ENCODE data around the gene TANK. TPM values are rescaled to one million over a fixed set of nuclear protein-coding genes. Genes with fewer than 3 reads are reported as not detected.
"Not testable (repeated sequence)": the region's sequence is repeated elsewhere in the genome, so short reads cannot be mapped to it uniquely, and the experiment has no call there.

The TANK gene
- total RNA-seq, 1 experiment from 2014 or later, result 85.4 TPM

DNA sequence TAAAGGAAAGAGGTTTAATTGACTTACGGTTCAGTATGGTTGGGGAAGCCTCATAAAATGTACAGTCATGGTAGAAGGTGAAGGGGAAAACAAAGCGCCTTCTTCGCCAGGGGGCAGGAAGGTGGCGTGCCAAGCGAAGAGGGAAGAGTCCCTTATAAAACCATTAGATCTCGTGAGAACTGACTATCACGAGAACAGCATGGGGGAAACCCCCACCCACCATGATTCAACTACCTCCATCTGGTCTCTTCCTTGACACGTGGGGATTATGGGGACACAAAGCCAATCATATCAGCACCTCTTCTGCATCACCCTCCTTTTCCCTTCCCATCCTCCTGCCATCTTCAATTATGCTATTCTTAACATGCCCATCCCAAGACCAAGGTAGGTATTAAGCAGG, 29.9 kb upstream of the TANK start:
- Mint-ChIP-seq H3K4me3 (ENCODE audit: low read depth, unreplicated experiment) (no peak overlapping the region), H3K4me1 (ENCODE audit: low read depth, unreplicated experiment) (peaks cover 68% of the 10 kb centered on the region), H3K27ac (ENCODE audit: unreplicated experiment) (no peak overlapping the region), H3K9me3 (ENCODE audit: low read depth, unreplicated experiment) (no peaks in the 10 kb centered on the region), H3K36me3 (ENCODE audit: insufficient read depth, unreplicated experiment) (peaks cover 3% of the 10 kb centered on the region), H3K27me3 (ENCODE audit: unreplicated experiment) (no peaks in the 10 kb centered on the region)
- DNase-seq, result no peak
- CTCF ChIA-PET, result no interaction called here
- no TSS peak for BruUV-seq (replicated peaks)
- intact Hi-C loops (cut with micrococcal nuclease; ENCODE audit: unreplicated experiment), result no loop called here
- no peak for TF ChIP-seq CTCF (IDR thresholded peaks at IDR 0.05; ENCODE audit: unreplicated experiment)

DNA sequence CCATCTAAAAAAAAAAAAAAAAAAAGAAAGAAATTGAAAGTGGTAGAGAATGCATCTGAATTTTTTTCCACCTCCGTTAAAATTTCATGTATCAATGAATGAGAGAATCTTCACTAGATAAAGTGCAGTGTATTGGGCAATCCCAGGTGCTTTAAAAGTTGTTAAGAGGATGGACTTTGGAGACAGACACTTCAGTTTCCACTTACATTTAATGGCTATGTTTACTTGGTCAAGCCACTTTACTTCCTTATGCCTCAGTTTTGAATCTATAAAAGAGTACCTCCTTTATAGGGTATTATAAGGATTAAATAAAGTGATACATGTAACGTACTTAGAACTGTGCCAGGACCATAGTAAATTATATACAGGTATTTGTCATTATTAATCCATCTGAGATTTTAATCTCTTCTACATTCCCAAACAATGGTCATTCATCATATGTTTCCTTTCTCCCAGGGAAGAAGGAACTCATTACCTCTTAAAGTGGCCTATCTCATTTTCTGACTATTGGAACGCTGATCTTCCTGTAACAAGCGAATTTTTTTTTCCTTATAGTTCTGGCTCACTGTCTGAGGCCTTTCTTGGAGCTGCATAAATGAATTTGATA, 29.1 kb upstream of the TANK start:
- H3K4me1 Mint-ChIP-seq (ENCODE audit: low read depth, unreplicated experiment), result peaks cover 63% of the 10 kb centered on the region
- intact Hi-C loops (cut with micrococcal nuclease; ENCODE audit: unreplicated experiment), result no loop called here
- H3K27me3 Mint-ChIP-seq (ENCODE audit: unreplicated experiment), result no peaks in the 10 kb centered on the region
- H3K9me3 Mint-ChIP-seq (ENCODE audit: low read depth, unreplicated experiment), result no peaks in the 10 kb centered on the region
- no peak overlapping the region for H3K4me3 Mint-ChIP-seq (ENCODE audit: low read depth, unreplicated experiment)
- no peak overlapping the region for H3K27ac Mint-ChIP-seq (ENCODE audit: unreplicated experiment)
- DNase-seq, result no peak
- CTCF ChIA-PET, result no interaction called here
- BruUV-seq (replicated peaks), result no TSS peak
- no peaks in the 10 kb centered on the region for H3K36me3 Mint-ChIP-seq (ENCODE audit: insufficient read depth, unreplicated experiment)
- TF ChIP-seq CTCF (IDR thresholded peaks at IDR 0.05; ENCODE audit: unreplicated experiment), result no peak

DNA sequence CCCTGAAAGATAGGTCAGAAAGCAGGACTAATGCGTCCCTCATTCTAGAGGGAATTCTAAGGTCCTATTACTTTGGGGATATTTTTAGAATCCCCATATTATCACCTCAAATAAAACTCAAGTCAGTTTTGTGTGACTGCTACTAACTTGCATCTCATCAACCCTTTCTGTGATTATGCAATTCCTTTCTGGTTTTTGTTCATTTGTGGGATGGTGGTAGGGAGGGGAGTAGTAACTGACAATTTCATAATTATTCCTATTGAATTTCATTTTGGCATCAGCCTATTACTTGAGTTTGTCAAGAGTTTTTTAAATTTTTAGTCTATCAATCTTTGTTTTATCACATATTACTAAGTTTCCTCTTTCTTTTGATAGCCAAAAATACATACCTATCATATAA, 28.4 kb upstream of the TANK start:
- H3K4me1 Mint-ChIP-seq (ENCODE audit: low read depth, unreplicated experiment), result peaks cover 63% of the 10 kb centered on the region
- H3K27me3 Mint-ChIP-seq (ENCODE audit: unreplicated experiment), result no peaks in the 10 kb centered on the region
- DNase-seq, result no peak
- no peak overlapping the region for H3K27ac Mint-ChIP-seq (ENCODE audit: unreplicated experiment)
- no TSS peak for BruUV-seq (replicated peaks)
- CTCF ChIA-PET, result no interaction called here
- TF ChIP-seq CTCF (IDR thresholded peaks at IDR 0.05; ENCODE audit: unreplicated experiment), result no peak
- H3K4me3 Mint-ChIP-seq (ENCODE audit: low read depth, unreplicated experiment), result no peak overlapping the region
- intact Hi-C loops (cut with micrococcal nuclease; ENCODE audit: unreplicated experiment), result no loop called here
- peaks cover 3% of the 10 kb centered on the region for H3K36me3 Mint-ChIP-seq (ENCODE audit: insufficient read depth, unreplicated experiment)
- H3K9me3 Mint-ChIP-seq (ENCODE audit: low read depth, unreplicated experiment), result no peaks in the 10 kb centered on the region

DNA sequence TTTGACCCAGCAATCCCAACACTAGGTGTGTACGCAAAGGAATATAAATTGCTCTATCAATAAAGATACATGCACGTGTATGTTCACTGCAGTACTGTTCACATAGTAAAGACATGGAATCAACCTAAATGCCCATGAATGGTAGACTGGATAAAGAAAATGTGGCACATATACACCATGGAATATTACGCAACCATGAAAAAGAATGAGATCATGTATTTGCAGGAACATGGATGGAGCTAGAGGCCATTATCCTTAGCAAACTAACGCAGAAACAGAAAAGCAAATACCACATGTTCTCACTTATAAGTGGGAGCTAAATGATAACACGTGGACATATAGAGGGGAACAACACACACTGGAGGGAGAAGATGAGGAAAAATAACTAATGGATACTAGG, 27.8 kb upstream of the TANK start:
- H3K9me3 Mint-ChIP-seq (ENCODE audit: low read depth, unreplicated experiment); BruUV-seq (replicated peaks); H3K4me3 Mint-ChIP-seq (ENCODE audit: low read depth, unreplicated experiment); intact Hi-C loops (cut with micrococcal nuclease; ENCODE audit: unreplicated experiment); H3K36me3 Mint-ChIP-seq (ENCODE audit: insufficient read depth, unreplicated experiment); DNase-seq; H3K27me3 Mint-ChIP-seq (ENCODE audit: unreplicated experiment); H3K27ac Mint-ChIP-seq (ENCODE audit: unreplicated experiment): not testable (repeated sequence)
- peaks cover 62% of the 10 kb centered on the region for H3K4me1 Mint-ChIP-seq (ENCODE audit: low read depth, unreplicated experiment)
- CTCF ChIA-PET, result interaction anchor here (1.4 kb wide), 1 partner anchor 11 kb away, joined by 3 read pairs; no protein-coding TSS in a partner anchor

DNA sequence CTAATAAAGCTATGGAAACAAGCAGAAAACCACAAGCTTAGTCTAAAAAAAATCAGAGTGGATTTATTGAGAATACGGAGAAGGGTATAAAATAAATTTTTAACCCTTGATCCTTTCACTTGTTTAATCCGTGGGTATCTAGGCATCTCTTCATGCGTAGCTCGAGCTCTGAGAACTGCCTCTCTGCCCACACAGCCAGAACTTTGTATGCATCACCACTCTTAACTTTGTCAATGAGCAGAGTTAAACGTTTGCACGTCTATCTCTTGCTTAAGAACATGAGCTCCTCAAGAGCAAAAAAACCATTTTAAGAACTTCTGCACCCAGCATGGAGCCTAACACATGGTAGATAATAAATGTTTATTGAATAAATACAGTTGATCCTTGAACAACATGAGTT, 26.9 kb upstream of the TANK start:
- Mint-ChIP-seq H3K9me3 (ENCODE audit: low read depth, unreplicated experiment) (no peaks in the 10 kb centered on the region), H3K4me1 (ENCODE audit: low read depth, unreplicated experiment) (peaks cover 59% of the 10 kb centered on the region), H3K4me3 (ENCODE audit: low read depth, unreplicated experiment) (no peak overlapping the region), H3K27ac (ENCODE audit: unreplicated experiment) (peak overlapping the region; percentile 82), H3K27me3 (ENCODE audit: unreplicated experiment) (no peaks in the 10 kb centered on the region), H3K36me3 (ENCODE audit: insufficient read depth, unreplicated experiment) (peaks cover 7% of the 10 kb centered on the region)
- DNase-seq, result no peak
- CTCF ChIA-PET, result interaction anchor here (1.4 to 1.5 kb wide), 2 partner anchors 8 to 10 kb away, joined by 3 to 4 read pairs; no protein-coding TSS in a partner anchor
- BruUV-seq (replicated peaks), result no TSS peak
- intact Hi-C loops (cut with micrococcal nuclease; ENCODE audit: unreplicated experiment), result no loop called here
- no peak for TF ChIP-seq CTCF (IDR thresholded peaks at IDR 0.05; ENCODE audit: unreplicated experiment)

All from Calu3 (cell line).